Measurements from ENCODE around the gene GAGE13.
"Not testable (repeated sequence)": the region's sequence is repeated elsewhere in the genome, so short reads cannot be mapped to it uniquely, and the experiment has no call there.

The GAGE13 gene, protein sequence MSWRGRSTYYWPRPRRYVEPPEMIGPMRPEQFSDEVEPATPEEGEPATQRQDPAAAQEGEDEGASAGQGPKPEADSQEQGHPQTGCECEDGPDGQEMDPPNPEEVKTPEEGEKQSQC

GRCh38 chrX:49331282-49331681 is at the start of gene GAGE13:
GAGE13 (plus strand) TSS chrX:49331582; CDS start chrX:49332738, 1,156 bp downstream.
- DNase-seq; intact Hi-C loops (cut with DNase I): not testable (repeated sequence)

DNA sequence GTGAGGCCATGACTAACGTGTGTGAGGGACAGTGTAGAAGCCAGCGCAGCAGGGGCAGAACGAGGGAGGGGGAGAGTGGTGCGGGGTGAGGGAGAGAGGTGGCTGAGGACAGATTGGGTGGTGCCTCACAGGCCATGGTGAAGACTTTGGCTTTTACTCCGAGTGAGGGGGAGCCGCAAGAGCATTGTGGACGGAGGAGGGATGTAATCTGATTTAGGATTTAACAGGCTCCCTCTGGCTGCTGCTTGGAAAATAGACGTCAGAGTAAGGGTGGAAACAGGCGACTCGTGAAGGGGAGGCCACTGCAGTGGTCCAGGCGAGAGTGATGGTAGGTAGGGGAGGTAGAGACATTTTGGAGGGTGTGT is 48.8 kb upstream of the GAGE13 start:
- DNase-seq: peak in 2 of 10 donors; percentile 14 to 78
- intact Hi-C loops (cut with DNase I): no loop called here

GRCh38 chrX:49284212-49284611 is 47.2 kb upstream of the GAGE13 start:
- intact Hi-C loops (cut with DNase I): no loop called here
- DNase-seq: no peak

GRCh38 chrX:49286136-49286535 is 45.2 kb upstream of the GAGE13 start:
- intact Hi-C loops (cut with DNase I): no loop called here
- DNase-seq: peak in 1 of 10 donors; percentile 65

- intact Hi-C loops (cut with DNase I): no loop called here
- peak in 1 of 10 donors; percentile 70 for DNase-seq
Observed at GRCh38 chrX:49286581-49286980, 44.8 kb upstream of the GAGE13 start.

GRCh38 chrX:49287665-49288064 is 43.7 kb upstream of the GAGE13 start:
- intact Hi-C loops (cut with DNase I): no loop called here
- DNase-seq: no peak

DNA sequence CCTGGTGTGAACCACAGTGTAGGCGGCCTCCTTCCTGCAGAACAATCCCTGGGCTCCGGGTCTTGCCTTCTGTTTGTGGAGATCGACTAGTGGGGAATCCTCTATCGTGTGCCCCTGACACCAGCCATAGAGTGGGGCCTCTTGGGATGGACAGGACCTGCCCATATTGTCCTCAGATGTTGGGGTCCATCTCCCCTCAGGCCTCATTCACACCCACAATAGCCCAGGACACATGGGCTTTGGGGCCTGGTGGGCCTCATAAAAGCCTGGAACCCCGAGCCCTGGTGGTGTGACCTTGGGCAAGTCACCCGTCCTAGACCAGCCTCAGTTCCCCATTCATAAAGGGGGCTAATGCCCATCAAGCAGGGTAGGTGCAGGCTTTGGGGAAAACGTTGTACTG is 41.2 kb upstream of the GAGE13 start:
- peak in 1 of 10 donors; percentile 76 for DNase-seq
- intact Hi-C loops (cut with DNase I): loop anchor here (10.0 kb wide), 2 partner anchors 465 to 545 kb away; no protein-coding TSS in a partner anchor

DNA sequence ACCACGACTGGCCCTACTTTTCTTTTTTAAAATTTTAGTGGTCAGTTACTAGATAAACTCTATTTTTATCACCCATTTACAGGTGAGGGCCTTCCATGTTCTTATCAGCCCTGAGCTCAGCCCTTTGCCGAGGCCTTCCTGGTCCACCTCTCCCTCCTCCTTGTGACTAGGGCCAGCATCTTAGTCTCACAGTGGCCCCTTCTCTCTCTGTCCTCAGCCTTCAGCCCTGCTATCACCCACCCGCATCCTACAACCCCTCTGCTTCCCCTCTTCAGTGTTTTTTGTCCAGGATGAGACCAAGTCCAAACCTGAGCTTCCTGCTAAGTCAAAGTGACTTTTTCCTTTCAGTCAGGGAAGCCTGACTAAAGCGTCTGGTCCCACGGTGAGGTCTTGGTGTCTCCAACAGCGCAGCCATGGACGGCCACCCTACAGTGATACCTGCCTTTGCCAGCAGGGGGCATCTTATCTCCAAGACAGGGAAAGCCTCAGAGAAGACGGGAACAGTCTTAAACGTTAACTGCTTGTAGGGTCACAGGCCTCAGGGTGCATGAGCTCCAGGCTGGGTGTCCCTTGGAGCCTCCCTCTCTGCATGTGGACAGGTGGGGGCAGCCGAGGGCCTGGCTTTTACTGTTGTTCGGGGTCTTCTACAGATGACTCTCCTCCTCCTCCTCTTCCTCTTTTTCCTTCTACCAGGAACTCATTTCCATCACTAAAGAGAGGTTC is 39.6 kb upstream of the GAGE13 start:
- peak in 8 of 10 donors; percentile 37 to 90 (median 56) for DNase-seq

GRCh38 chrX:49292400-49293362 is 38.7 kb upstream of the GAGE13 start:
- intact Hi-C loops (cut with DNase I): loop anchor here (10.0 kb wide), 2 partner anchors 462 to 542 kb away; no protein-coding TSS in a partner anchor
- peak in 2 of 10 donors; percentile 55 to 56 for DNase-seq

More for the DNA sequence above, 39.6 kb upstream of the GAGE13 start:
- intact Hi-C loops (cut with DNase I): loop anchor here (10.0 kb wide), 2 partner anchors 463 to 543 kb away; no protein-coding TSS in a partner anchor

- intact Hi-C loops (cut with DNase I): loop anchor here (10.0 kb wide), 2 partner anchors 456 to 536 kb away; no protein-coding TSS in a partner anchor
- DNase-seq: not testable (repeated sequence)
Observed at GRCh38 chrX:49299293-49299692, 32.1 kb upstream of the GAGE13 start.

DNA sequence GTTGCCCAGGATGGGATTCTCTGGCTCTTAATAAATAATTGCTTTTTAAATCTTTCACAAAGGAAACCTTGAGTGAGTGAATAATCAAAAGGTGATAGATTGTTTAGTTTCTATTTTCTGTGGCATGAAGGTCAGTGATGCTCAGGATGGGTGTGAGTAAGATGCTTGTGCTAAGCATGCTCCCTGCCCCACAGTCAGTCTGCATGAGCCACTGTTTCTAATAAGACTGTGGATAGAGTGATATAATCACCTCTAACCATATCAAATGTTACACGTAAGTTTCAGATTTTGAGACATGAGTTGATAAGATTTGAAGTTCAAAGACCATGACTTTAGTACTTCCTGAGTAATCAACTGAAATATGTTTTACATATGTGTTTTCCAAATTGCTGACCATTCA is 30.7 kb upstream of the GAGE13 start:
- no peak for DNase-seq
- intact Hi-C loops (cut with DNase I): no loop called here

DNA sequence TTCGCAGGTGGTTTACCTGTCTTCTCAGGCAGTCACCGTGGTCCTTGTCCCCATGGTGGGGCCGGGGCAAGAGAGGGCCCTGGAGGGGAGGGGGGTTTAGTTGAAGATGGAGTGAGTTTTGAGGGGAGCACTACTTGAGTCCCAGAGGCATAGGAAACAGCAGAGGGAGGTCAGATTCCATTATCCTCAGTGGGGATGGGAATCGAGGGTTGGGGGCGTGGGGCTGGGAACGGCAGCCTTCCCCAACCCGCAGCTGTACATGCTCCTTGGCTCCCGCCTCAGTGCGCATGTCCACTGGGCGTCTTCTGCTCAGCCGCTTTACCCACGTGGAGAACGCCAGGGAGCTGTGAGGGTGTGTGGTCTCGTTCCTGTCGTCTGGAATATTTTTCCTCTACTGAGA is 28.0 kb upstream of the GAGE13 start, which contains the start of gene GAGE10:
Gene GAGE10 (plus strand): TSS at position 301 of the 400 bp plus-strand sequence. CDS start 1,214 bp downstream, outside the sequence.
- no peak for DNase-seq
- intact Hi-C loops (cut with DNase I): no loop called here

- intact Hi-C loops (cut with DNase I); DNase-seq: not testable (repeated sequence)
Observed at GRCh38 chrX:49307775-49308174, 23.6 kb upstream of the GAGE13 start.

GRCh38 chrX:49308604-49309269 is 22.6 kb upstream of the GAGE13 start:
- intact Hi-C loops (cut with DNase I): no loop called here
- DNase-seq: peak in 1 of 10 donors; percentile 62

DNA sequence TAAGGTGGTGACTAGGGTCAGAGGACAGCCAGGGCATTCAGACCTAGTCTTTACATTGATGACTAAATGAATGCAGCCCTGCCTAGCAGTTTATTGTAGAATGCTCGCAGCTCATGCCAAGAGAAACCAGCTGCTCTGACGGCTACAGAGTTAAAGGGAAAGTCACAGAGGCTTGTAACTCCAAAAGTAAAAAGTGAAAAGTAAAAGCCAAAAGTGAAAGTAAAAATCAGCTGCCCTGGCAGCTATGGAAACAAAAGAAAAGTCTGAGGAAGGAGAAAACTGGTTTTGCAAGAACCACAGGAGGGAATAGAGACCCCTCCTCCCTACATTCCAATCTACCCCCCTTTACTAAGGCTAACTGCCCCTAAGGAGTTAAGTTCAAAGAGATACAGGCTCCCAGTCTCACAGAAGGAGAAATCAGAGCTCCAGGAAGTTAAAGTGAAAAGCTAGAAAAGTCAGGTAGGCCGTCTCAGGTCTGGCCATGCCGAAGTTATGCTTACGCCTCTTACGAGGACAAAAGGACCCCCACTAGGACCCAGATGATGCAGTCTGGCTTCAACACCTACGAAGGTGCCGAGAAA is 21.9 kb upstream of the GAGE13 start:
- no peak for DNase-seq
- intact Hi-C loops (cut with DNase I): no loop called here

DNA sequence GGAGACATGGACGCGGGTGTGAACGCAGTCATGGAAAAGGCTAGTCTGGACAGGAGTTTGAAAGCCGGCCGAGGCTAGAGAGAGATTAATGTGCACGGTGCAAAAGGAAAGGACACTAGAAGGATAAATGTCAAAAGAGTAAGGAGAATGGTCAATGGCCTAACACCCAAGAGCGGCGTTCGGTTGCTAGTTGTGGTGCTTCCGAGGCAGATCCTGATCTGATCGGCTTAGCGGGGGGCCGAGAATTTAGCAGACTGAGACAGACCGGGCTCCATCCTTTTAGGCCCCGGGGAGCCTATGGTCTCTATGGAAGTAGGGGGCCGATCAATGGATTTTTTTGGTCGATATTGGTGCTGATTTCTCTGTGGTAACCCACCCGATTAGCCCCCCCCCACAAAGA is 21.0 kb upstream of the GAGE13 start:
- DNase-seq: no peak
- intact Hi-C loops (cut with DNase I): no loop called here

- no peak for DNase-seq
- intact Hi-C loops (cut with DNase I): no loop called here
Observed at GRCh38 chrX:49312176-49312575, 19.2 kb upstream of the GAGE13 start.

GRCh38 chrX:49316085-49316484 is 15.3 kb upstream of the GAGE13 start:
- DNase-seq: no peak
- intact Hi-C loops (cut with DNase I): no loop called here

- DNase-seq; intact Hi-C loops (cut with DNase I): not testable (repeated sequence)
Observed at GRCh38 chrX:49321737-49322136, 9.6 kb upstream of the GAGE13 start, which contains the start of gene GAGE12J. GAGE12J (plus strand) TSS chrX:49322037; CDS start chrX:49323194, 1,157 bp downstream.
